ENCODE data around the gene RCN1. TPM values are rescaled to one million over a fixed set of nuclear protein-coding genes. Genes with fewer than 3 reads are reported as not detected.
"Not testable (repeated sequence)": the region's sequence is repeated elsewhere in the genome, so short reads cannot be mapped to it uniquely, and the experiment has no call there.

Gene RCN1
- total RNA-seq, 1 donor from 2014 or later, result 246 TPM

GRCh38 chr11:32101791-32102190 is 10.9 kb downstream of the RCN1 start:
- no peaks in the 10 kb centered on the region for H3K9me3 Mint-ChIP-seq
- Histone ChIP-seq H3K9me3 (ENCODE audit: low read depth) (no peaks in the 10 kb centered on the region), H3K27ac (no peak overlapping the region), H3K4me1 (no peaks in the 10 kb centered on the region), H3K79me2 (ENCODE audit: low read depth) (peaks cover 18% of the 10 kb centered on the region), H2AFZ (replicated peaks) (no peak overlapping the region), H3K4me2 (no peak overlapping the region), H3K4me3 (no peak overlapping the region), H4K20me1 (ENCODE audit: low read depth) (peaks cover 17% of the 10 kb centered on the region), H3K9ac (no peak overlapping the region), H3F3A (ENCODE audit: low read depth) (peaks cover 4% of the 10 kb centered on the region), H3K36me3 (peaks cover 10% of the 10 kb centered on the region), H3K27me3 (no peaks in the 10 kb centered on the region)
- DNase-seq (ENCODE audit: low spot score), result no peak
- peaks cover 2% of the 10 kb centered on the region for H3K27me3 Mint-ChIP-seq (ENCODE audit: insufficient read depth, low read depth)
- no peak overlapping the region for H3K4me3 Mint-ChIP-seq
- H3K36me3 Mint-ChIP-seq, result peaks cover 63% of the 10 kb centered on the region
- TF ChIP-seq EZH2phosphoT487 (IDR thresholded peaks at IDR 0.05) (no peak), CTCF (IDR thresholded peaks at IDR 0.05) (no peak), EZH2 (IDR thresholded peaks at IDR 0.05) (no peak)
- H3K4me1 Mint-ChIP-seq, result no peaks in the 10 kb centered on the region
- no peak overlapping the region for H3K27ac Mint-ChIP-seq

GRCh38 chr11:32103121-32103719 is 12.3 kb downstream of the RCN1 start:
- not testable (repeated sequence) for H3K9me3 ChIP-seq (ENCODE audit: low read depth); H3K9me3 Mint-ChIP-seq; H3K27me3 Mint-ChIP-seq (ENCODE audit: insufficient read depth, low read depth); H2AFZ ChIP-seq (replicated peaks); H3K9ac ChIP-seq; DNase-seq (ENCODE audit: low spot score); H3K4me1 ChIP-seq; H3K79me2 ChIP-seq (ENCODE audit: low read depth); H3K4me1 Mint-ChIP-seq; H3K27ac ChIP-seq; H3K27ac Mint-ChIP-seq; H4K20me1 ChIP-seq (ENCODE audit: low read depth); H3K4me3 ChIP-seq; H3K27me3 ChIP-seq; H3K36me3 ChIP-seq; H3K4me3 Mint-ChIP-seq; H3K4me2 ChIP-seq
- peaks cover 11% of the 10 kb centered on the region for H3F3A ChIP-seq (ENCODE audit: low read depth)
- H3K36me3 Mint-ChIP-seq, result peaks cover 51% of the 10 kb centered on the region

- H3K4me1 ChIP-seq, result no peaks in the 10 kb centered on the region
- H3K4me3 Mint-ChIP-seq, result no peak overlapping the region
- H2AFZ ChIP-seq (replicated peaks), result no peak overlapping the region
- TF ChIP-seq EZH2 (IDR thresholded peaks at IDR 0.05) (no peak), CTCF (IDR thresholded peaks at IDR 0.05) (no peak), EZH2phosphoT487 (IDR thresholded peaks at IDR 0.05) (no peak)
- H3K4me3 ChIP-seq, result no peak overlapping the region
- no peak overlapping the region for H3K27ac Mint-ChIP-seq
- H3K79me2 ChIP-seq (ENCODE audit: low read depth), result no peaks in the 10 kb centered on the region
- H3K4me2 ChIP-seq, result no peak overlapping the region
- H3K36me3 Mint-ChIP-seq, result peaks cover 44% of the 10 kb centered on the region
- peaks cover 11% of the 10 kb centered on the region for H3F3A ChIP-seq (ENCODE audit: low read depth)
- peaks cover 10% of the 10 kb centered on the region for H3K36me3 ChIP-seq
- no peaks in the 10 kb centered on the region for H3K4me1 Mint-ChIP-seq
- H3K9me3 ChIP-seq (ENCODE audit: low read depth), result no peaks in the 10 kb centered on the region
- DNase-seq (ENCODE audit: low spot score), result no peak
- no peak overlapping the region for H3K9ac ChIP-seq
- no peaks in the 10 kb centered on the region for H3K9me3 Mint-ChIP-seq
- no peak overlapping the region for H3K27ac ChIP-seq
- peaks cover under 1% of the 10 kb centered on the region for H4K20me1 ChIP-seq (ENCODE audit: low read depth)
- peaks cover 2% of the 10 kb centered on the region for H3K27me3 Mint-ChIP-seq (ENCODE audit: insufficient read depth, low read depth)
- no peaks in the 10 kb centered on the region for H3K27me3 ChIP-seq
These were observed 13.1 kb downstream of the RCN1 start for GRCh38 chr11:32103941-32104340.

GRCh38 chr11:32105871-32106560 is 15.1 kb downstream of the RCN1 start:
- H3K4me1 Mint-ChIP-seq, result peaks cover 2% of the 10 kb centered on the region
- H3K27me3 Mint-ChIP-seq (ENCODE audit: insufficient read depth, low read depth), result peaks cover 4% of the 10 kb centered on the region
- no peaks in the 10 kb centered on the region for H4K20me1 ChIP-seq (ENCODE audit: low read depth)
- no peak overlapping the region for H3K4me2 ChIP-seq
- peaks cover 6% of the 10 kb centered on the region for H3K4me1 ChIP-seq
- peaks cover 26% of the 10 kb centered on the region for H3K36me3 Mint-ChIP-seq
- H3K4me3 ChIP-seq, result no peak overlapping the region
- no peaks in the 10 kb centered on the region for H3K79me2 ChIP-seq (ENCODE audit: low read depth)
- H3K27ac ChIP-seq, result peak overlapping the region; percentile 56
- no peaks in the 10 kb centered on the region for H3K27me3 ChIP-seq
- H3K9me3 Mint-ChIP-seq, result no peaks in the 10 kb centered on the region
- no peaks in the 10 kb centered on the region for H3K9me3 ChIP-seq (ENCODE audit: low read depth)
- H3K4me3 Mint-ChIP-seq, result no peak overlapping the region
- H3K27ac Mint-ChIP-seq, result no peak overlapping the region
- H2AFZ ChIP-seq (replicated peaks), result no peak overlapping the region
- H3F3A ChIP-seq (ENCODE audit: low read depth), result peaks cover 18% of the 10 kb centered on the region
- no peak overlapping the region for H3K9ac ChIP-seq
- DNase-seq (ENCODE audit: low spot score), result no peak
- TF ChIP-seq EZH2 (IDR thresholded peaks at IDR 0.05), result no peak
- no peak for TF ChIP-seq EZH2phosphoT487 (IDR thresholded peaks at IDR 0.05)
- TF ChIP-seq CTCF (IDR thresholded peaks at IDR 0.05), result no peak
- peaks cover 10% of the 10 kb centered on the region for H3K36me3 ChIP-seq

Measured in neural progenitor cell (in vitro differentiated cells).